ENCODE measurements around the gene SENP1. TPM values are rescaled to one million over a fixed set of nuclear protein-coding genes. Genes with fewer than 3 reads are reported as not detected.
A peak's percentile ranks its signal among the peaks of the same experiment; 100 is the strongest.

The SENP1 gene
- total RNA-seq, 1 experiment from 2014 or later, result 41.6 TPM

DNA sequence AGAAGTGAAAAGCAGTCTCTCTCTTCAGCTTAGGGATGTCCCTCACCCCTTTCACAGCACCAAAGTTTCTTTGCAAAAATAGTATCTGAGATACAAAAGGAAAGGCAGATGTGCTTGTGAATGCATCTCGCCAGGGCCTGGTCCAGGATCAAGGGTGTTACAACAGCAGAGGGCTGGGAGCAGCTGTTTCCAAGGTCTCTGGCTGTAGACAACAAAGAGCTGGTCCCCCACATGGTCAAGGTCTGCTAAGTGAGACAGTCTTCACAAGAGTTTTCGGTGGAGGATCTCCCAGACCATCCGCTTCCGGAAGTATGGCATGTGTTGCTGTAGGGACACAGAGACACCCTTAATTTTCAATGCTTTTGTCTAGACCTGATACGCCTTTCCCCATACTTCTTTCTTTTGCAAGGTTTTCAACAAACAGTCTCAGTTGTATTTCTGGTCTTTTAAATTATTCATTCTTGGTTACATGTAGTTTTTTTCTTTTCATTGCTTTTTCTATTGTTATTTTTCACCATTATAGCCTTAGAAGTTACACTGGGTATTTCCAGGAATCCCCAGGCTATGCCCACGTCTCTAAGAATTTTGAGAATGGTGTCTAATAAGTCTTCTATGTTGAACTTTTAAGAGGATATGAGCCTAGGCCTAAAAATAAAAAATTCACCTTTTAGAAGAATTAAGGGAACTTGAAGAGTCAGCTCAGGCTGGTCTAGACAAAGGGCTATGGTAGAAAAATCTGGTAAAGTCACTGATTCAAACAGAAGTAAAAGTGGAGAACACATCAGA lies 60.6 kb downstream of the SENP1 start:
- TF ChIP-seq EZH2 (IDR thresholded peaks at IDR 0.05; ENCODE audit: borderline replicate concordance, low read depth, low read length, poor library complexity, severe bottlenecking), result no peak
- TF ChIP-seq, protein P1, sequence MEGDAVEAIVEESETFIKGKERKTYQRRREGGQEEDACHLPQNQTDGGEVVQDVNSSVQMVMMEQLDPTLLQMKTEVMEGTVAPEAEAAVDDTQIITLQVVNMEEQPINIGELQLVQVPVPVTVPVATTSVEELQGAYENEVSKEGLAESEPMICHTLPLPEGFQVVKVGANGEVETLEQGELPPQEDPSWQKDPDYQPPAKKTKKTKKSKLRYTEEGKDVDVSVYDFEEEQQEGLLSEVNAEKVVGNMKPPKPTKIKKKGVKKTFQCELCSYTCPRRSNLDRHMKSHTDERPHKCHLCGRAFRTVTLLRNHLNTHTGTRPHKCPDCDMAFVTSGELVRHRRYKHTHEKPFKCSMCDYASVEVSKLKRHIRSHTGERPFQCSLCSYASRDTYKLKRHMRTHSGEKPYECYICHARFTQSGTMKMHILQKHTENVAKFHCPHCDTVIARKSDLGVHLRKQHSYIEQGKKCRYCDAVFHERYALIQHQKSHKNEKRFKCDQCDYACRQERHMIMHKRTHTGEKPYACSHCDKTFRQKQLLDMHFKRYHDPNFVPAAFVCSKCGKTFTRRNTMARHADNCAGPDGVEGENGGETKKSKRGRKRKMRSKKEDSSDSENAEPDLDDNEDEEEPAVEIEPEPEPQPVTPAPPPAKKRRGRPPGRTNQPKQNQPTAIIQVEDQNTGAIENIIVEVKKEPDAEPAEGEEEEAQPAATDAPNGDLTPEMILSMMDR (conservative IDR thresholded peaks at IDR 0.05; ENCODE audit: low read depth, low read length), result no peak
- Histone ChIP-seq H3K9me3 (ENCODE audit: low read depth, low read length, poor library complexity, severe bottlenecking) (no peaks in the 10 kb centered on the region), H3K27ac (ENCODE audit: low read depth, low read length, poor library complexity, severe bottlenecking) (no peak overlapping the region), H3K4me3 (ENCODE audit: low read depth, low read length, poor library complexity, severe bottlenecking) (no peak overlapping the region), H3K4me1 (ENCODE audit: insufficient read depth, low read length, poor library complexity, severe bottlenecking) (no peaks in the 10 kb centered on the region), H3K36me3 (ENCODE audit: insufficient read depth, low read length, poor library complexity, severe bottlenecking) (peaks cover 35% of the 10 kb centered on the region), H3K27me3 (replicated peaks; ENCODE audit: insufficient read depth, low read depth, low read length, poor library complexity) (no peaks in the 10 kb centered on the region)
- ChIA-PET POLR2A (ENCODE audit: low non-redundant PET) (no interaction called here), CTCF (no interaction called here)
- intact Hi-C loops (cut with micrococcal nuclease; ENCODE audit: unreplicated experiment), result no loop called here
- no peak for DNase-seq (ENCODE audit: low spot score)
- no TSS peak for BruUV-seq (replicated peaks)

DNA sequence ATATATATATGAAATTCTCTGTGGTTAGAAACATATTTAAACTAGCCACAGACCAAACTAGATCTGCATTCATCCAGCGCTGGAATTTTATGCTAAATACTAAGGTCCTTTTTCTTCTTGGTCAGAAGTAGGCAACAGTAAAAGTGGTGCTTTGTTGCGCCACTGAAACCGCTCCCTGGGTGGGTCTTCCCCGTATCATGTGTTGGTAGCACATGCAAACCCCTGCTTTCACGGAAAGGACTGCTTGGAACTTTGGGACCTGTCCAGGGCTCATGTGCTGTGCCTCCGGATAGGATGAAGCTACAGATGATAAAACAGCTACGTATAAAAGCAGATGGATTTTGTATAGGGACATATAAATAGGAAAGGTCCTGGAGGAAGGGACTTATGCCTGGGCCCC lies 61.5 kb downstream of the SENP1 start:
- TF ChIP-seq, protein P1 (conservative IDR thresholded peaks at IDR 0.05; ENCODE audit: low read depth, low read length), result no peak
- TF ChIP-seq EZH2 (IDR thresholded peaks at IDR 0.05; ENCODE audit: borderline replicate concordance, low read depth, low read length, poor library complexity, severe bottlenecking), result no peak
- no peaks in the 10 kb centered on the region for H3K27me3 ChIP-seq (replicated peaks; ENCODE audit: insufficient read depth, low read depth, low read length, poor library complexity)
- no peaks in the 10 kb centered on the region for H3K9me3 ChIP-seq (ENCODE audit: low read depth, low read length, poor library complexity, severe bottlenecking)
- no peaks in the 10 kb centered on the region for H3K4me1 ChIP-seq (ENCODE audit: insufficient read depth, low read length, poor library complexity, severe bottlenecking)
- H3K36me3 ChIP-seq (ENCODE audit: insufficient read depth, low read length, poor library complexity, severe bottlenecking), result peaks cover 35% of the 10 kb centered on the region
- ChIA-PET CTCF (no interaction called here), POLR2A (ENCODE audit: low non-redundant PET) (no interaction called here)
- no peak overlapping the region for H3K4me3 ChIP-seq (ENCODE audit: low read depth, low read length, poor library complexity, severe bottlenecking)
- intact Hi-C loops (cut with micrococcal nuclease; ENCODE audit: unreplicated experiment), result no loop called here
- H3K27ac ChIP-seq (ENCODE audit: low read depth, low read length, poor library complexity, severe bottlenecking), result no peak overlapping the region
- DNase-seq (ENCODE audit: low spot score), result no peak
- BruUV-seq (replicated peaks), result TSS peak; percentile 21

DNA sequence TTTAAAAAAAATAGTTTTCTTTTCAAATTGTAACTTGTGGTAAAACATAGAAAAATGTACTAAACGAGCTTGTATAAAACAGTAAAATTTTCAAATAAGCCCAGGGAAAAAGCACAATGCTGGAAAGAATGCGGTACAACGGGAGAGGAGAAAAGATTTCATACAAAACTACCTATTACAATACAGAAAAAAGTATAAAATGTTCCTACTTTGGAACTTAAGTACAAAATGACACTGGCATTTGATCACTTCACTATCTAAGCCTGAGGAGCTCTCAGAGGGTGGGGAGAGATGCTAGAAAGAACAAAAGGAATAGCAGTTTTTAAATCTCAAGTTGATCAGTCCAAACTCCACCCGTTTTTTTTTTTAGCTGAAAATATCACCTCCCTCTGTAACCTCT lies 62.1 kb downstream of the SENP1 start:
- intact Hi-C loops (cut with micrococcal nuclease; ENCODE audit: unreplicated experiment), result no loop called here
- TF ChIP-seq EZH2 (IDR thresholded peaks at IDR 0.05; ENCODE audit: borderline replicate concordance, low read depth, low read length, poor library complexity, severe bottlenecking), result no peak
- TF ChIP-seq, protein P1 (conservative IDR thresholded peaks at IDR 0.05; ENCODE audit: low read depth, low read length), result no peak
- no TSS peak for BruUV-seq (replicated peaks)
- Histone ChIP-seq H3K4me1 (ENCODE audit: insufficient read depth, low read length, poor library complexity, severe bottlenecking) (no peaks in the 10 kb centered on the region), H3K4me3 (ENCODE audit: low read depth, low read length, poor library complexity, severe bottlenecking) (no peak overlapping the region), H3K27ac (ENCODE audit: low read depth, low read length, poor library complexity, severe bottlenecking) (no peak overlapping the region), H3K36me3 (ENCODE audit: insufficient read depth, low read length, poor library complexity, severe bottlenecking) (peaks cover 35% of the 10 kb centered on the region), H3K9me3 (ENCODE audit: low read depth, low read length, poor library complexity, severe bottlenecking) (no peaks in the 10 kb centered on the region), H3K27me3 (replicated peaks; ENCODE audit: insufficient read depth, low read depth, low read length, poor library complexity) (no peaks in the 10 kb centered on the region)
- ChIA-PET CTCF (no interaction called here), POLR2A (ENCODE audit: low non-redundant PET) (no interaction called here)
- no peak for DNase-seq (ENCODE audit: low spot score)
